ENCODE data around the gene OTOG.

The OTOG gene

DNA sequence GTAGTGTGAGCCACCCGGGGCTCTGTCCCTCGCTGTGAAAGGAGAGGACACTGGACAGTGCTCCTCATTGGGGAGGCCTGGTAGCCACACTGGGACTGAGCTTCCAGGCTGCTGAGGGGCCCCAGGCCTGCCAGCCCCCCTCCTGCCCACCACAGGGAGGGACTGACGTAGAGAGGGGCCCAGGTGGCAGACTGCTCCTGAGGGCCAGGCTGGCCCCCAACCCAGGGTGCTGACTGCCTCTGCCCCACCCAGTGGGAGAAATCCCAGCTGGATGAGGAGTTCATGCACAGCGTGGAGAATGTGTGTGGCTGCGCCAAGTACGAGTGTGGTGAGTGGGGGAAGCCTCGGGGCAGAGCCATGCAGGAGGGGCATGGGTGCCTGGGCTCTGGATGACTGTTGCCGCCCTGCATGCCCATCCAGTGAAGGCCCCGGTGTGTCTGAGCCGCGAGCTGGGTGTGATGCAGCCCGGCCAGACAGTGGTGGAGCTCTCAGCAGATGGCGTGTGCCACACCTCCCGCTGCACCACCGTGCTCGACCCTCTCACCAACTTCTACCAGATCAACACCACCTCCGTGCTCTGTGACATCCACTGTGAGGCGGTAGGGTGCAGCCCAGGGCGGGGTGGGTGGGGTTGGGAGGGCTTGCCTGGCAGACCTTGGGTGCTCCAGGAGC lies 93.6 kb downstream of the OTOG start:
- no peak overlapping the region for H3K4me3 ChIP-seq
- no peak overlapping the region for H3K27ac ChIP-seq
- H3K36me3 ChIP-seq (ENCODE audit: insufficient read depth, low read length) = no peaks in the 10 kb centered on the region
- H3K9ac ChIP-seq (ENCODE audit: insufficient read length) = no peak overlapping the region
- TF ChIP-seq EZH2 (IDR thresholded peaks at IDR 0.05) = no peak
- TF ChIP-seq FOXP2 (optimal IDR thresholded peaks at IDR 0.05; ENCODE audit: control extremely low read depth, extremely low read length, insufficient read depth) = no peak
- TF ChIP-seq POLR2AphosphoS5 (IDR thresholded peaks at IDR 0.05; ENCODE audit: borderline replicate concordance, low read depth, low read length) = no peak
- no peak for DNase-seq (ENCODE audit: low read depth, low spot score)
- H3K9me3 ChIP-seq (ENCODE audit: low read depth, low read length) = no peaks in the 10 kb centered on the region

DNA sequence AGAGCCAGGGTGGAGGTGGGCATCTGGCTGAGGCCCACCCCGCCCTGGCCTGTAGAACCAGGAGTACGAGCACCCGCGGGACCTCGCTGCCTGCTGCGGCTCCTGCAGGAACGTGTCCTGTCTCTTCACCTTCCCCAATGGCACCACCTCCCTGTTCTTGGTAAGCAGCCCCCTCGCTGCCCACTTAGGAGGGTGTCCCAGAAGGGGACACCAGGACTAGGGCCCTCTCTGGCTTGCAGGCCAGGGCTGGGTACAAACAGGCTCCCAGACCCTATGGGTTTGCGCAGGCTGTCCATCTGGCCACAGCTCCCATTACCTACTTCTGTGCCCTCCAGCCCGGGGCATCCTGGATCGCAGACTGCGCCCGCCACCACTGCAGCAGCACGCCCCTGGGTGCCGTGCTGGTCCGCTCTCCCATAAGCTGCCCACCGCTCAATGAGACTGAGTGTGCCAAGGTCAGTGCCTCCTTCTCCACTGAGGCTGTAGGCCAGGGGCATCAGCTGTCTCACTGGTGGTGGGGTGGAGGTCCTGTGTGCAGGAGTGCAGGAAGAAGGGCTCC lies 94.8 kb downstream of the OTOG start:
- DNase-seq (ENCODE audit: low read depth, low spot score) = no peak
- TF ChIP-seq EZH2 (IDR thresholded peaks at IDR 0.05) = no peak
- TF ChIP-seq FOXP2 (optimal IDR thresholded peaks at IDR 0.05; ENCODE audit: control extremely low read depth, extremely low read length, insufficient read depth) = no peak
- TF ChIP-seq POLR2AphosphoS5 (IDR thresholded peaks at IDR 0.05; ENCODE audit: borderline replicate concordance, low read depth, low read length) = no peak
- no peaks in the 10 kb centered on the region for H3K36me3 ChIP-seq (ENCODE audit: insufficient read depth, low read length)
- no peak overlapping the region for H3K4me3 ChIP-seq
- H3K9me3 ChIP-seq (ENCODE audit: low read depth, low read length) = no peaks in the 10 kb centered on the region
- H3K27ac ChIP-seq = no peak overlapping the region
- no peak overlapping the region for H3K9ac ChIP-seq (ENCODE audit: insufficient read length)

DNA sequence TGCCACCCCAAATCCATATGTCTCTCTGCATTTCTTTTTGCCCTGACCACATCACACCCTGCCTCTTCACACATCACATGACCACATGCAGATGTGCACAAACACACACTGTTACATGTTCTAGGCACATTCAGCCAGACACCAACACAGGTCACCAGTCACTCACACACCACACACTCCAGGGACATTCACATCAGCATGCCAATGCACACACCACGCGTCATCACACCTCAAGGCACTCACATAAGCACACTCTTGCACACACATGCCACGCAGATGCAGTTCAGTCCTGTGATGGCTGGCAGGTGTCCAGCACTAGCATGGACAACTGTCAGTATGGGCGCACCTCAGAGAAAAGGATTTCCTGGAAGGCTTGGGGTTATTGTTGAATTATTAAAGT lies 95.3 kb downstream of the OTOG start:
- TF ChIP-seq FOXP2 (optimal IDR thresholded peaks at IDR 0.05; ENCODE audit: control extremely low read depth, extremely low read length, insufficient read depth) (no peak), EZH2 (IDR thresholded peaks at IDR 0.05) (no peak)
- Histone ChIP-seq H3K4me3 (no peak overlapping the region), H3K9me3 (ENCODE audit: low read depth, low read length) (no peaks in the 10 kb centered on the region), H3K27ac (no peak overlapping the region), H3K36me3 (ENCODE audit: insufficient read depth, low read length) (no peaks in the 10 kb centered on the region), H3K9ac (ENCODE audit: insufficient read length) (no peak overlapping the region)
- no peak for DNase-seq (ENCODE audit: low read depth, low spot score)

DNA sequence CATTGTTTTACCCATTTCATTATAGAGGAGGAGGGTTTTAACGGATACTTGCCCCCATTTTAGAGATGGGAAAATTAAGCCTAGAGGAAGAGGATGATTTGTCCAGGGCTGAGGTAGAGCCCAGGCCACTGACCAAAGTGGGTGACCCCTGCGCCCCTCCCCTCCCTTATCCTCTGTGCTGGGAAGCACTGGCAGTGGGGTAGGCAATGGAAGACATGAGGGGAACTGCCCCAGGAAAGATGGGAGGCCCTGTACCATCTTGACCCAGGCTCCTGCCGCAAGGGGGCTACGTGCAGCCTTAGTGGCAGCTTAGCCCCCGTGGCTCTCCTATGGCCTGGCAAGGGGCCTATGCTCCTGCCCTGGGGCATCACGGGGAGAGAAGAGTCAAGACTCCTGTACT lies 95.9 kb downstream of the OTOG start:
- Histone ChIP-seq H3K9ac (ENCODE audit: insufficient read length) (no peak overlapping the region), H3K36me3 (ENCODE audit: insufficient read depth, low read length) (no peaks in the 10 kb centered on the region), H3K27ac (no peak overlapping the region), H3K4me3 (no peak overlapping the region), H3K9me3 (ENCODE audit: low read depth, low read length) (no peaks in the 10 kb centered on the region)
- DNase-seq (ENCODE audit: low read depth, low spot score) = no peak
- no peak for TF ChIP-seq POLR2AphosphoS5 (IDR thresholded peaks at IDR 0.05; ENCODE audit: borderline replicate concordance, low read depth, low read length)
- no peak for TF ChIP-seq EZH2 (IDR thresholded peaks at IDR 0.05)
- no peak for TF ChIP-seq FOXP2 (optimal IDR thresholded peaks at IDR 0.05; ENCODE audit: control extremely low read depth, extremely low read length, insufficient read depth)

DNA sequence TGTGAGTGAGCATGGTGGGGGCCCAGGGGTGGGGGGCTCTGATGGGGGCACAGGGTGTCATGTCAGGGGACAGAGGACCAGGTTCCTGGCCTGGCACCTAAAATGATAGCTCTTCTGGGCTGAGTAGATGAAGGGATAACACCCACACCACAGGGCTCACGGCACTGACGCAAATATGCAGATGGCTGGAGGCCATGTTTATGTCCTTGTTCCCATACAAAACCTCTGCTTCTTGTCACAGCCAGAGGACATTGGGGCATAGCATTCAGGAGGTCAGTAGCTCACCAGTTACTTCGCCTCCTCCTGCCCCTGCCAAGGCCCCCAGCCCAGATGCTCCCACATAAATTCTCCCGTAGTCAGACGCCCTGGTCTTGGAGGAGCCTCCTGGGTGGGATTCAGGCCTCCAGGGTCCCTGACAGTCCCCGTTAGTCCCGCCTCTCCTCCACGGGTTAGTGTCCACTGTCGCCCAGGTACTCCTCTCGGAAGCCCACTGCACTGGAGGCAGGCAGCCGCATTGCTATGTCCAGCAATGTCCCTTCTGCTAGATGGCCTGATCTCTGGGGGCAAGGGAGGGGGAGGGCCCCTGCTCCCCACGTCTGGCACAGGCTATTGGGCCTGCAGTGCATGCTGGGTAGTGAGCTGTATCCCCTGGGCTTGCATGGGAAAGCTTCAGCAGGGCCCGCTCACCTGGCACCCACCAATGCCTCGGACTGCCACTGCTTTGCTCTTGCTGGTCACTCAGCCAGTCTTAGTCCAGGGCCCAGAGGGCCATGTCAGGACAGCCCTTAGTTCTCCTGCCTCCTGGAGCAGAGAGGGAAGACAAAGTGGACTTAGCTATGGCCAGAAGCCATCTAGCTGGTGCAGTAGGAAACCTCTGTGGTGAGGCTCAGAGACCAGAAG lies 96.7 kb downstream of the OTOG start:
- H3K4me3 ChIP-seq = no peak overlapping the region
- no peak for TF ChIP-seq POLR2AphosphoS5 (IDR thresholded peaks at IDR 0.05; ENCODE audit: borderline replicate concordance, low read depth, low read length)
- no peak for TF ChIP-seq FOXP2 (optimal IDR thresholded peaks at IDR 0.05; ENCODE audit: control extremely low read depth, extremely low read length, insufficient read depth)
- TF ChIP-seq EZH2 (IDR thresholded peaks at IDR 0.05) = no peak
- no peak overlapping the region for H3K9ac ChIP-seq (ENCODE audit: insufficient read length)
- DNase-seq (ENCODE audit: low read depth, low spot score) = no peak
- H3K36me3 ChIP-seq (ENCODE audit: insufficient read depth, low read length) = no peaks in the 10 kb centered on the region
- H3K9me3 ChIP-seq (ENCODE audit: low read depth, low read length) = no peaks in the 10 kb centered on the region
- no peak overlapping the region for H3K27ac ChIP-seq

DNA sequence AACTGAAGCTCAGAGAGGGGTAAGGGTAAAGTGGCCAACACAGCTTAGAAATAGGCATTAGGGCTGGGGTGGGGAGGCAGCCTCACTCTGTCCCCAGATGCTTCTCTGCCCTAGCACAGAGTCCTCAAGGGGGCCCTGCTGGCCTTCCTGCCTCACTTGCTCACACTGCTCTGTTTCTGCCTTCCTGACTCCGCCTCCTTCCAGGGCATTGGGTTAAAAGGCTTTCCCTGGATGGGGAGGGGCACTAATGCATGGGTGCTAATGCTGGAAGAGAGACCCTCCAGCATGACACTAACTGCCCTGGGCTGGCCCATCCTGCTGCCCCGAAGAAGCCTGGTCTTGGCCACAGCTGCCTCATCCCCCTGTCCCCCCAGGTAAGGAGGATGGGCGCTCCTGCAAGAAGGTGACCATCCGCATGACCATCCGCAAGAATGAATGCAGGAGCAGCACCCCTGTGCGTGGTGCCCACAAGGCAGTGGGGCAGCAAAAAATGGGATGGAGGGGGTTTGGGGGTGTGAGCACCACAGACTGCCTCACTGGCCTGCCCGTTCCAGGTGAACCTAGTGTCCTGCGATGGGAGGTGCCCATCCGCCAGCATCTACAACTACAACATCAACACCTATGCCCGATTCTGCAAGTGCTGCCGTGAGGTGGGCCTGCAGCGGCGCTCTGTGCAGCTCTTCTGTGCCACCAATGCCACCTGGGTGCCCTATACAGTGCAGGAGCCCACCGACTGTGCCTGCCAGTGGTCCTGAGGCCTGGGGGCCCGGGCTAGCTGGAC lies 98.3 kb downstream of the OTOG start:
- TF ChIP-seq FOXP2 (optimal IDR thresholded peaks at IDR 0.05; ENCODE audit: control extremely low read depth, extremely low read length, insufficient read depth) (no peak), POLR2AphosphoS5 (IDR thresholded peaks at IDR 0.05; ENCODE audit: borderline replicate concordance, low read depth, low read length) (no peak), EZH2 (IDR thresholded peaks at IDR 0.05) (no peak)
- Histone ChIP-seq H3K27ac (no peak overlapping the region), H3K9me3 (ENCODE audit: low read depth, low read length) (no peaks in the 10 kb centered on the region), H3K4me3 (no peak overlapping the region), H3K9ac (ENCODE audit: insufficient read length) (no peak overlapping the region), H3K36me3 (ENCODE audit: insufficient read depth, low read length) (no peaks in the 10 kb centered on the region)
- DNase-seq (ENCODE audit: low read depth, low spot score) = no peak

DNA sequence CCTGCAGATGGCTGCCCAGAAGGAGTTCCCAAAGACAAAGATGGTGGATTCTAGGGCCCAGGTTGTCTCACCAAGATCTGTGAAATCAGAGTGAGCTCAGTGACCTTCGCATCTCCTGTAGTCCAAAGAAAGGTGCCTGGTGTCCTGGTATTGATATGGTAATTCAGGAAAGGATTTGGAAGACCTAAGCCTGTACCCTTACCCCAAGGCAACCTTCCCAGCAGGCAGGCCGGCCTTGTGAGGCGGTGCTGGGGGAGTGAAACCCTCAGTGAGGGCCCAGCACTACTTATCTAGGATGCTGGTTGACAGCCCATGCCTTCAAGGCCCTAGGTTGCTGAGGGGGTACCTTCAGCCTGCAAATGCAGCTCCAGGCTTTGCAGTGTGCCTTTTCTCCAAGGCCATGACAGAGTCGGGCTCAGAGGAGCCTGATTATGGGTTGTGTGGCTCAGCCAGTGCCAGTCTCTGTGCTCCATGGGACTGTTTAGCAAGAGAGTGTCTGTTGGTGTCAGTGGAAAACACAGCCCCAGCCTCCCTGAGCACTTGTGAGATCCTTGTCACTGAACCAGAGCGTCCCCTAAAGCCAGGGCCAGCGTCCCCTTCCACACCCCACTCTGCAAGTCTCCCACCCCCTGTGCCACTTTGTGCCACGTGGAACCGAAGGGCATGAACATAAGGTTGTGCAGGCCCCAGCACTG lies 99.5 kb downstream of the OTOG start:
- TF ChIP-seq FOXP2 (optimal IDR thresholded peaks at IDR 0.05; ENCODE audit: control extremely low read depth, extremely low read length, insufficient read depth) = no peak
- TF ChIP-seq EZH2 (IDR thresholded peaks at IDR 0.05) = no peak
- TF ChIP-seq POLR2AphosphoS5 (IDR thresholded peaks at IDR 0.05; ENCODE audit: borderline replicate concordance, low read depth, low read length) = no peak
- H3K36me3 ChIP-seq (ENCODE audit: insufficient read depth, low read length) = no peaks in the 10 kb centered on the region
- H3K9ac ChIP-seq (ENCODE audit: insufficient read length) = no peak overlapping the region
- no peaks in the 10 kb centered on the region for H3K9me3 ChIP-seq (ENCODE audit: low read depth, low read length)
- DNase-seq (ENCODE audit: low read depth, low spot score) = no peak
- no peak overlapping the region for H3K4me3 ChIP-seq
- H3K27ac ChIP-seq = no peak overlapping the region
